Measurements from ENCODE around the gene FAT1. TPM values are rescaled to one million over a fixed set of nuclear protein-coding genes. Genes with fewer than 3 reads are reported as not detected.

FAT1 gene
- total RNA-seq, 4 donors from 2014 or later, result 2.3 to 9.7 (median 4.8) TPM

- no peak overlapping the region for H3K27ac ChIP-seq
- intact Hi-C loops (cut with DNase I; ENCODE audit: low total_unique reads), result no loop called here
- in situ Hi-C loops (cut with MboI; ENCODE audit: low sequenced_read_pairs in 4 of 4), result no loop called here
- no peaks in the 10 kb centered on the region for H3K36me3 ChIP-seq
- no peaks in the 10 kb centered on the region for H3K27me3 ChIP-seq
- TF ChIP-seq, protein P1, sequence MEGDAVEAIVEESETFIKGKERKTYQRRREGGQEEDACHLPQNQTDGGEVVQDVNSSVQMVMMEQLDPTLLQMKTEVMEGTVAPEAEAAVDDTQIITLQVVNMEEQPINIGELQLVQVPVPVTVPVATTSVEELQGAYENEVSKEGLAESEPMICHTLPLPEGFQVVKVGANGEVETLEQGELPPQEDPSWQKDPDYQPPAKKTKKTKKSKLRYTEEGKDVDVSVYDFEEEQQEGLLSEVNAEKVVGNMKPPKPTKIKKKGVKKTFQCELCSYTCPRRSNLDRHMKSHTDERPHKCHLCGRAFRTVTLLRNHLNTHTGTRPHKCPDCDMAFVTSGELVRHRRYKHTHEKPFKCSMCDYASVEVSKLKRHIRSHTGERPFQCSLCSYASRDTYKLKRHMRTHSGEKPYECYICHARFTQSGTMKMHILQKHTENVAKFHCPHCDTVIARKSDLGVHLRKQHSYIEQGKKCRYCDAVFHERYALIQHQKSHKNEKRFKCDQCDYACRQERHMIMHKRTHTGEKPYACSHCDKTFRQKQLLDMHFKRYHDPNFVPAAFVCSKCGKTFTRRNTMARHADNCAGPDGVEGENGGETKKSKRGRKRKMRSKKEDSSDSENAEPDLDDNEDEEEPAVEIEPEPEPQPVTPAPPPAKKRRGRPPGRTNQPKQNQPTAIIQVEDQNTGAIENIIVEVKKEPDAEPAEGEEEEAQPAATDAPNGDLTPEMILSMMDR (IDR thresholded peaks at IDR 0.05 in 4 of 5, conservative IDR thresholded peaks at IDR 0.05 in 1 of 5), result no peak
- no peak for TF ChIP-seq POLR2A (IDR thresholded peaks at IDR 0.05)
- no peak for DNase-seq
- H3K9me3 ChIP-seq, result no peaks in the 10 kb centered on the region
- H3K4me3 ChIP-seq, result no peak overlapping the region
- no peaks in the 10 kb centered on the region for H3K4me1 ChIP-seq
- ATAC-seq, result no peak
Measured at GRCh38 chr4:186633844-186634243, 89.8 kb downstream of the FAT1 start.

DNA sequence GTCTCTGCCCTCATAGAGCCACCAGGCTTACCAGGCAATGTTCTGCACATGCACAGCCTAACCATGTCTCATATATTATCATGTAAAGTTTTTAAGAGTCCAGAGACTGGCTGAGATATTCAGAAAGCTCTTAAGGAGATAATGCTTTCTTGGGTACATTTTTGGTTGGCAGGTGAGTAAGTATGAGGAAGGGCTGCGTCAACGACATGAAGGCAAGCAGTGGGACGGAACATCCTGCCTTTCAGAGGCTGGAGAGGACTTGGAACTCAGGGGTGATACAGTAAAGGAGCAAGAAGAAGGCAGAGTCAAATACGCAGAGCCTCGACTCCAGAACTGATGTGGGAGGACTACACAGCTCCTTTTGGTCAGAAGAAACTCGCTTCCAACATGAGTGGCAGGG is 93.5 kb downstream of the FAT1 start:
- intact Hi-C loops (cut with DNase I; ENCODE audit: low total_unique reads), result no loop called here

GRCh38 chr4:186628058-186628711 is 95.5 kb downstream of the FAT1 start:
- in situ Hi-C loops (cut with MboI; ENCODE audit: low sequenced_read_pairs in 4 of 4), result no loop called here

More for the DNA sequence above, 93.5 kb downstream of the FAT1 start:
- Histone ChIP-seq H3K27ac (no peak overlapping the region), H3K4me3 (no peak overlapping the region), H3K27me3 (no peaks in the 10 kb centered on the region), H3K9me3 (no peaks in the 10 kb centered on the region), H3K4me1 (no peaks in the 10 kb centered on the region), H3K36me3 (no peaks in the 10 kb centered on the region)
- DNase-seq (no peak), ATAC-seq (no peak)
- TF ChIP-seq, protein P1 (IDR thresholded peaks at IDR 0.05 in 4 of 5, conservative IDR thresholded peaks at IDR 0.05 in 1 of 5), result no peak
- no peak for TF ChIP-seq POLR2A (IDR thresholded peaks at IDR 0.05)
- in situ Hi-C loops (cut with MboI; ENCODE audit: low sequenced_read_pairs in 4 of 4), result no loop called here

GRCh38 chr4:186627226-186627865 is 96.3 kb downstream of the FAT1 start:
- in situ Hi-C loops (cut with MboI; ENCODE audit: low sequenced_read_pairs in 4 of 4) (no loop called here), intact Hi-C loops (cut with DNase I; ENCODE audit: low total_unique reads) (no loop called here)
- Histone ChIP-seq H3K27me3 (no peaks in the 10 kb centered on the region), H3K4me3 (no peak overlapping the region), H3K4me1 (no peaks in the 10 kb centered on the region), H3K36me3 (no peaks in the 10 kb centered on the region), H3K27ac (no peak overlapping the region), H3K9me3 (no peaks in the 10 kb centered on the region)
- no peak for DNase-seq
- no peak for ATAC-seq
- TF ChIP-seq, protein P1 (IDR thresholded peaks at IDR 0.05 in 4 of 5, conservative IDR thresholded peaks at IDR 0.05 in 1 of 5), result no peak
- no peak for TF ChIP-seq POLR2A (IDR thresholded peaks at IDR 0.05)

More at GRCh38 chr4:186628058-186628711, 95.5 kb downstream of the FAT1 start:
- Histone ChIP-seq H3K4me3 (no peak overlapping the region), H3K4me1 (no peaks in the 10 kb centered on the region), H3K27me3 (no peaks in the 10 kb centered on the region), H3K27ac (no peak overlapping the region), H3K36me3 (no peaks in the 10 kb centered on the region), H3K9me3 (no peaks in the 10 kb centered on the region)
- ATAC-seq (no peak), DNase-seq (no peak)
- TF ChIP-seq, protein P1 (IDR thresholded peaks at IDR 0.05 in 4 of 5, conservative IDR thresholded peaks at IDR 0.05 in 1 of 5), result no peak
- TF ChIP-seq POLR2A (IDR thresholded peaks at IDR 0.05), result no peak
- intact Hi-C loops (cut with DNase I; ENCODE audit: low total_unique reads), result no loop called here

All from gastrocnemius medialis (tissue), 4 donors.